H1 (cell line): Measurements from ENCODE around the gene STEAP3. TPM values are rescaled to one million over a fixed set of nuclear protein-coding genes. Genes with fewer than 3 reads are reported as not detected.
A peak's percentile ranks its signal among the peaks of the same experiment; 100 is the strongest.

ENCODE experiments used
- CTCF ChIA-PET: fragments of 300-600 bp; sonication (Branson Sonifier 250); formaldehyde crosslinking; loops from one replicate; lab custom pipeline; 2021; ENCODE audit not compliant: partially characterized antibody; lab: Charles Lee
- POLR2A ChIA-PET: fragments of 300-600 bp; sonication (Branson Sonifier 250); formaldehyde crosslinking; loops from one replicate; lab custom pipeline; 2021; ENCODE audit warnings: inconsistent platforms; ENCODE audit not compliant: partially characterized antibody; lab: Charles Lee
- DNase-seq, 2 experiments: peaks; one replicate each; pipeline versions ENCODE4 v3.0.0 to v3.0.0-alpha.2; 2010 to 2022; ENCODE audit warnings: low spot score in 2 of 2, low read depth in 1 of 2, mixed read lengths in 1 of 2
- FAIRE-seq: peaks from 2 replicates; lab custom pipeline; 2011; peaks lifted over from hg19 to GRCh38; lab: Jason Lieb, UNC
- H2AFZ ChIP-seq: 2 replicates; pipeline ENCODE4 v1.8.1; 2012; ENCODE audit warnings: low read length, inconsistent platforms
- H2AK5ac ChIP-seq: 2 replicates; pipeline ENCODE4 v1.6.1; 2013; ENCODE audit warnings: low read depth, low read length
- H2BK120ac ChIP-seq: replicated peaks from 2 replicates; pipeline ENCODE3; 2013; ENCODE audit warnings: low read depth, low read length, inconsistent platforms
- H2BK12ac ChIP-seq: 2 replicates; pipeline ENCODE4 v1.6.1; 2013; ENCODE audit warnings: low read depth, low read length
- H2BK15ac ChIP-seq: 2 replicates; pipeline ENCODE4 v1.6.1; 2013; ENCODE audit warnings: low read length
- H2BK20ac ChIP-seq: 2 replicates; pipeline ENCODE4 v1.6.1; 2013; ENCODE audit warnings: low read length
- H2BK5ac ChIP-seq: 2 replicates; pipeline ENCODE4 v1.6.1; 2013; ENCODE audit warnings: low read depth, low read length
- H3K14ac ChIP-seq: 2 replicates; pipeline ENCODE4 v1.6.1; 2013; ENCODE audit warnings: inconsistent platforms; ENCODE audit not compliant: insufficient read length
- H3K18ac ChIP-seq: 2 replicates; pipeline ENCODE4 v1.6.1; 2013; ENCODE audit warnings: low read length; ENCODE audit errors: extremely low read depth
- H3K23ac ChIP-seq: 2 replicates; pipeline ENCODE4 v1.6.1; 2013; ENCODE audit warnings: inconsistent platforms; ENCODE audit not compliant: insufficient read length
- H3K23me2 ChIP-seq: 2 replicates; pipeline ENCODE4 v1.6.1; 2013; ENCODE audit warnings: low read depth, low read length
- H3K27ac ChIP-seq: 2 replicates; pipeline ENCODE4 v1.6.1; 2011; ENCODE audit warnings: low read depth, low read length, inconsistent platforms
- H3K27me3 ChIP-seq, 4 experiments: replicated peaks in 1 of 4; 1 replicate in 1 of 4; 2 replicates in 3 of 4; pipeline versions ENCODE4 v1.6.1 to v1.8.1; 2011 to 2013; ENCODE audit warnings: low read length in 3 of 4, mild to moderate bottlenecking in 3 of 4, inconsistent platforms in 2 of 4, mixed read lengths in 2 of 4, moderate library complexity in 1 of 4; ENCODE audit not compliant: control insufficient read depth in 3 of 4, insufficient read depth in 3 of 4; ENCODE audit errors: extremely low read depth in 1 of 4
- H3K36me3 ChIP-seq, 4 experiments: 2 replicates each; pipeline versions ENCODE4 v1.6.1 to v1.8.1; 2011 to 2013; ENCODE audit warnings: mild to moderate bottlenecking in 4 of 4, low read length in 3 of 4, moderate library complexity in 2 of 4, control low read depth in 1 of 4, inconsistent platforms in 1 of 4; ENCODE audit not compliant: insufficient read depth in 4 of 4, control insufficient read depth in 2 of 4
- H3K4ac ChIP-seq: replicated peaks from 2 replicates; pipeline ENCODE3; 2013; ENCODE audit warnings: low read length, low read depth, mixed read lengths, inconsistent platforms; ENCODE audit not compliant: insufficient read length
- H3K4me1 ChIP-seq, 4 experiments: replicated peaks in 1 of 4; 1 replicate in 1 of 4; 2 replicates in 3 of 4; pipeline versions ENCODE4 v1.6.1 to v1.8.1; 2011 to 2013; ENCODE audit warnings: low read length in 3 of 4, inconsistent platforms in 2 of 4, mixed read lengths in 1 of 4; ENCODE audit not compliant: insufficient read depth in 4 of 4, control insufficient read depth in 3 of 4
- H3K4me2 ChIP-seq, 2 experiments: 2 replicates each; pipeline versions ENCODE4 v1.6.1 to v1.8.1; 2011 to 2013; ENCODE audit warnings: low read depth in 2 of 2, low read length in 2 of 2, control low read depth in 1 of 2, inconsistent platforms in 1 of 2, mild to moderate bottlenecking in 1 of 2; ENCODE audit not compliant: insufficient read depth in 1 of 2
- H3K4me3 ChIP-seq, 4 experiments: fragments of 200-600, 300-600 bp in 1 of 4; sonication (generic), shearing (Covaris generic), sonication (Bioruptor Twin) in 1 of 4; 2 replicates each; pipeline versions ENCODE4 v1.5.1 to v1.8.1; 2011 to 2016; ENCODE audit warnings: low read length in 4 of 4, low read depth in 3 of 4, control low read depth in 2 of 4, inconsistent platforms in 2 of 4, mild to moderate bottlenecking in 2 of 4, mixed read lengths in 1 of 4, moderate library complexity in 1 of 4; ENCODE audit not compliant: insufficient read depth in 2 of 4; ENCODE audit errors: extremely low read depth in 1 of 4
- H3K56ac ChIP-seq: replicated peaks from 2 replicates; pipeline ENCODE3; 2013; ENCODE audit warnings: low read depth, mild to moderate bottlenecking, mixed read lengths, low read length, inconsistent platforms; ENCODE audit not compliant: insufficient read length
- H3K79me1 ChIP-seq: 2 replicates; pipeline ENCODE4 v1.6.1; 2013; ENCODE audit warnings: low read depth, low read length, control low read depth
- H3K79me2 ChIP-seq, 2 experiments: 2 replicates each; pipeline versions ENCODE4 v1.6.1 to v1.8.1; 2012 to 2013; ENCODE audit warnings: low read length in 2 of 2, mild to moderate bottlenecking in 2 of 2, inconsistent platforms in 1 of 2; ENCODE audit not compliant: insufficient read depth in 2 of 2, control insufficient read depth in 1 of 2
- H3K9ac ChIP-seq, 4 experiments: replicated peaks in 1 of 4; 1 replicate in 1 of 4; 2 replicates in 3 of 4; pipeline versions ENCODE4 v1.6.1 to v1.8.1; 2011 to 2013; ENCODE audit warnings: low read depth in 3 of 4, low read length in 3 of 4, control low read depth in 2 of 4, mild to moderate bottlenecking in 2 of 4, moderate library complexity in 2 of 4, inconsistent platforms in 1 of 4; ENCODE audit errors: extremely low read depth in 1 of 4
- H3K9me3 ChIP-seq, 2 experiments: 2 replicates each; pipeline versions ENCODE4 v1.6.1 to v1.8.1; 2012 to 2013; ENCODE audit warnings: mild to moderate bottlenecking in 2 of 2, moderate library complexity in 2 of 2, control low read depth in 1 of 2, inconsistent platforms in 1 of 2, low read depth in 1 of 2, low read length in 1 of 2, mixed read lengths in 1 of 2; ENCODE audit not compliant: insufficient read depth in 2 of 2
- H4K20me1 ChIP-seq, 2 experiments: replicated peaks in 1 of 2; 2 replicates each; pipeline versions ENCODE3 to v1.8.1; 2011 to 2013; ENCODE audit warnings: inconsistent platforms in 2 of 2, low read length in 2 of 2, mild to moderate bottlenecking in 1 of 2; ENCODE audit not compliant: insufficient read depth in 2 of 2, control insufficient read depth in 1 of 2
- H4K5ac ChIP-seq: 2 replicates; pipeline ENCODE4 v1.6.1; 2013; ENCODE audit warnings: low read length, low read depth, mixed read lengths, inconsistent platforms; ENCODE audit not compliant: insufficient read length
- H4K8ac ChIP-seq: 2 replicates; pipeline ENCODE4 v1.8.0; 2013; ENCODE audit warnings: mild to moderate bottlenecking, moderate library complexity, low read length, inconsistent platforms; ENCODE audit not compliant: insufficient read depth; ENCODE audit errors: extremely low read depth
- H4K91ac ChIP-seq: replicated peaks from 2 replicates; pipeline ENCODE3; 2013; ENCODE audit warnings: low read length, mixed read lengths, inconsistent platforms; ENCODE audit not compliant: insufficient read length
- CBX8 ChIP-seq: fragments of 300-800, 300-1000 bp; sonication (generic); IDR thresholded peaks from 2 replicates; pipeline ENCODE4 v1.7.1; 2016; ENCODE audit warnings: low read depth, low read length, borderline replicate concordance
- CEBPB ChIP-seq: IDR thresholded peaks from 2 replicates; pipeline ENCODE4 v1.6.1; 2012; ENCODE audit warnings: low read depth, low read length
- EGR1 ChIP-seq: IDR thresholded peaks from 2 replicates; pipeline ENCODE4 v1.6.1; 2011; ENCODE audit warnings: low read depth, low read length, borderline replicate concordance
- EP300 ChIP-seq, 2 experiments: IDR thresholded peaks; 1 replicate in 1 of 2; 2 replicates in 1 of 2; pipeline ENCODE4 v1.6.1; 2011 to 2012; ENCODE audit warnings: low read depth in 2 of 2, low read length in 2 of 2, mild to moderate bottlenecking in 2 of 2, borderline replicate concordance in 1 of 2, inconsistent platforms in 1 of 2, moderate library complexity in 1 of 2
- JUN ChIP-seq: IDR thresholded peaks from 2 replicates; pipeline ENCODE4 v1.6.1; 2011; ENCODE audit warnings: low read depth, mild to moderate bottlenecking, improper control_type of control experiment, low read length
- KDM5A ChIP-seq: fragments of 200-600 bp; IDR thresholded peaks from 2 replicates; pipeline ENCODE4 v1.7.1; 2012; ENCODE audit warnings: mild to moderate bottlenecking, low read length, inconsistent platforms, mixed read lengths
- SIX5 ChIP-seq: IDR thresholded peaks from 2 replicates; pipeline ENCODE4 v1.6.1; 2011; ENCODE audit warnings: mild to moderate bottlenecking, low read depth, low read length
- ZNF274 ChIP-seq: IDR thresholded peaks from 2 replicates; pipeline ENCODE4 v1.7.0; 2012; ENCODE audit warnings: low read length, borderline replicate concordance; ENCODE audit errors: extremely low read depth
- WGBS, 2 experiments: shearing (Covaris generic) in 1 of 2; methylation state at CpG; one replicate each; pipeline versions ENCODE4 v1.1.6 to v1.1.7; 2013 to 2015; ENCODE audit warnings: low lambda C conversion rate in 2 of 2, mixed read lengths in 2 of 2, inconsistent platforms in 1 of 2, low coverage in 1 of 2, missing lambda C conversion rate in 1 of 2; ENCODE audit not compliant: insufficient replicate concordance in 2 of 2, insufficient coverage in 1 of 2, insufficient read length in 1 of 2; ENCODE audit errors: extremely low coverage in 1 of 2, missing lambda C conversion rate in 1 of 2; 5-methylcytosine and 5-hydroxymethylcytosine counted together
- polyA plus RNA-seq, 7 experiments: library from polyadenylated mRNA; depleted of rRNA in 3 of 7; stranded (reverse) in 5 of 7; unstranded in 2 of 7; fragments of >200 nt in 5 of 7; fragments of 200-250 nt in 2 of 7; gene quantifications; 1 replicate in 5 of 7; 2 replicates in 1 of 7; 4 replicates in 1 of 7; pipeline versions ENCODE4 v1.2.1 to v1.2.3, GENCODE V29; 2011 to 2013; ENCODE audit warnings: missing spikeins in 2 of 7, mixed read lengths in 2 of 7
- total RNA-seq: library from RNA; stranded (reverse); fragmentation: NEBNext Ultra II Directional; extraction: Animal tissue kit (Norgen Biotek cat#: 25700); gene quantifications from 2 replicates; pipeline ENCODE4 v1.2.1, GENCODE V29; 2021
- TF ChIP-seq, protein P1 (sequence below): IDR thresholded peaks from 2 replicates; pipeline ENCODE4 v1.6.1; 2012; ENCODE audit warnings: inconsistent platforms
- TF ChIP-seq, protein P2 (sequence below): IDR thresholded peaks from 2 replicates; pipeline ENCODE4 v1.6.1; 2012; ENCODE audit warnings: low read length, inconsistent platforms
- TF ChIP-seq, protein P3 (sequence below): IDR thresholded peaks from 2 replicates; pipeline ENCODE4 v1.6.1; 2012; ENCODE audit warnings: inconsistent platforms

STEAP3 gene
- total and polyA plus RNA-seq, 2 of the 8 experiments (the other 6 are each of a cell fraction or from before 2014, with no cell fraction given), result 21.7 to 27.9 TPM

DNA sequence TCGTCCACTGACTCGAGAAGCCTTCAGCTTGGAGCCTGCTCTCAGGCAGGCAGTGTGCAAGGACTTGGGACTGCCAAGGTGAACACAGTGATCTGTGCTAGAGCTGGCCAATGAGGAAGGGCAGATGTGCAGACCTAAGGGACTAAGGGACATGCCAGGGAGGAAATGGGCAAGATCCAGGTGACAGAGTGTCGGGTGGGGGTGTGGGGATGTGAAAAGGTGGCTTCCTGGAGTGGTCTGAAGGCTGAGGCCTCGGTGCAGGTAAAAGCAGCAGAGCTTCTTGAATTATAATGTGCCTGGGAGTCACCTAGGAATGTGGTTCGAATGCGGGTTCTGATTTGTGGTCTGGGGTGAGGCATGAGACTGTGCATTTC is 42.0 kb downstream of the STEAP3 start:
- Histone ChIP-seq H4K20me1 (no peaks in the 10 kb centered on the region), H3K14ac (no peak overlapping the region), H2AFZ (no peak overlapping the region), H4K8ac (no peak overlapping the region), H3K23me2 (peaks cover 5% of the 10 kb centered on the region; the same call in 1 of the 2 replicates), H3K18ac (no peak overlapping the region; the same call in 1 of the 2 replicates), H2AK5ac (no peak overlapping the region; the same call in 1 of the 2 replicates), H3K4me2 (no peak overlapping the region), H3K9me3 (no peaks in the 10 kb centered on the region), H3K4me1 (no peaks in the 10 kb centered on the region), H3K4ac (no peak overlapping the region), H4K5ac (no peak overlapping the region), H2BK15ac (no peak overlapping the region; the same call in 1 of the 2 replicates), H2BK12ac (peak overlapping the region; percentile 56; the same call in 1 of the 2 replicates), H3K56ac (no peak overlapping the region), H3K79me1 (no peaks in the 10 kb centered on the region), H3K27ac (no peak overlapping the region), H2BK5ac (no peak overlapping the region; the same call in 1 of the 2 replicates), H3K23ac (no peak overlapping the region), H3K27me3 (no peaks in the 10 kb centered on the region; a peak in 1 of 7 replicates), H2BK20ac (0 out of 2 replicates have a peak overlapping the region, but pooled peaks have one; percentile 37), H3K4me3 (no peak overlapping the region), H3K79me2 (no peaks in the 10 kb centered on the region), H3K9ac (no peak overlapping the region), H2BK120ac (no peak overlapping the region), H3K36me3 (no peaks in the 10 kb centered on the region), H4K91ac (no peak overlapping the region)
- ChIA-PET POLR2A (interaction anchor here (1.8 kb wide), 1 partner anchor 11 kb away, joined by 4 read pairs; no protein-coding TSS in a partner anchor), CTCF (interaction anchor here (0.6 to 4.3 kb wide), 36 partner anchors 11 to 384 kb away, joined by 3 to 57 read pairs (median 4); no protein-coding TSS in a partner anchor)
- FAIRE-seq, result no peak
- WGBS, 2 experiments, result 79% methylated on average over 6 of the region's 6 CpGs; no CpG with 5 or more reads in 1 of the 2 experiments
- no peak for DNase-seq
- no peak for TF ChIP-seq CBX8
- no peak for TF ChIP-seq EP300 (IDR thresholded peaks at IDR 0.05; ENCODE audit: borderline replicate concordance in 1 of 2, low read depth in 2 of 2, low read length in 2 of 2)
- TF ChIP-seq JUN, result no peak
- no peak for TF ChIP-seq ZNF274
- TF ChIP-seq, protein P1, sequence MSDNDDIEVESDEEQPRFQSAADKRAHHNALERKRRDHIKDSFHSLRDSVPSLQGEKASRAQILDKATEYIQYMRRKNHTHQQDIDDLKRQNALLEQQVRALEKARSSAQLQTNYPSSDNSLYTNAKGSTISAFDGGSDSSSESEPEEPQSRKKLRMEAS, result no peak
- no peak for TF ChIP-seq SIX5
- TF ChIP-seq, protein P2, sequence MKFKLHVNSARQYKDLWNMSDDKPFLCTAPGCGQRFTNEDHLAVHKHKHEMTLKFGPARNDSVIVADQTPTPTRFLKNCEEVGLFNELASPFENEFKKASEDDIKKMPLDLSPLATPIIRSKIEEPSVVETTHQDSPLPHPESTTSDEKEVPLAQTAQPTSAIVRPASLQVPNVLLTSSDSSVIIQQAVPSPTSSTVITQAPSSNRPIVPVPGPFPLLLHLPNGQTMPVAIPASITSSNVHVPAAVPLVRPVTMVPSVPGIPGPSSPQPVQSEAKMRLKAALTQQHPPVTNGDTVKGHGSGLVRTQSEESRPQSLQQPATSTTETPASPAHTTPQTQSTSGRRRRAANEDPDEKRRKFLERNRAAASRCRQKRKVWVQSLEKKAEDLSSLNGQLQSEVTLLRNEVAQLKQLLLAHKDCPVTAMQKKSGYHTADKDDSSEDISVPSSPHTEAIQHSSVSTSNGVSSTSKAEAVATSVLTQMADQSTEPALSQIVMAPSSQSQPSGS, result no peak
- TF ChIP-seq, protein P3, sequence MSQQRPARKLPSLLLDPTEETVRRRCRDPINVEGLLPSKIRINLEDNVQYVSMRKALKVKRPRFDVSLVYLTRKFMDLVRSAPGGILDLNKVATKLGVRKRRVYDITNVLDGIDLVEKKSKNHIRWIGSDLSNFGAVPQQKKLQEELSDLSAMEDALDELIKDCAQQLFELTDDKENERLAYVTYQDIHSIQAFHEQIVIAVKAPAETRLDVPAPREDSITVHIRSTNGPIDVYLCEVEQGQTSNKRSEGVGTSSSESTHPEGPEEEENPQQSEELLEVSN, result no peak
- no peak for TF ChIP-seq CEBPB
- TF ChIP-seq KDM5A, result no peak
- TF ChIP-seq EGR1, result no peak
